Measurements from ENCODE around the gene ANXA6.

ANXA6 gene

DNA sequence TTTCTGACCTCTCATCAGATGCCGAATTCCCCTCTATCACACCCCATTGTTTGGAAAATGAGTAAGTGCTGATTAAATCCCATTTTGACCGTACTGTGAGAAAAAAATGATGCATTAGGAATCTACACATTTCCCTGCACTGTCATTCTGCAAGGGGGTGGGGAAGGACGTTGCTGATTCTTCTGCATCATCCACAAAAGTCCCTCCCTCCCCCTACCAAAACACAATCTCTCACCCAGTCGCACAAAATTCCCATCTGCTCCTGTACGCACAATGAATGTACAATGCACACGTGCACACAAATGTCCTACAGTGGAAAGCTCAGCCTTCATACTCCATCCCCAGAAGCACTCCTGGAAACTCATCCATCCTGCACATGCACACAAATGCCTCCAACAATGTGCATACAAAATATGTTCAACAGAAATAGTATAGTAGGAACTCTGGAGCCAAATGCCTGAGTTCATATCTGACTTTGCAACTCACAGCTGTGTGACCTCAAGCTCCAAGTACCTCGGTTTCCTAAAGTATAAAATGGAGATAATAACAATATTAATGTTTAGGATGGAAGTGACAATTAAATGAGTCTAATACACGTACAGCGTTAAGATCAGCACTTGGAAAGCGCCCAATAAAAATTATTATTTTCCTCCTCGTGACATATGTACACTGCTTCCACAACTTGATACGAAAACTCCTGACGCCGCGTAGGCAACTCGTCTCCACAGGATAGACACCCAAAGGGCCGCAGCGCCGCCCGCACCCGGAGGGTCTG, 77.6 kb downstream of the ANXA6 start:
- H3K27me3 ChIP-seq (ENCODE audit: control insufficient read depth, insufficient read depth, low read length): no peaks in the 10 kb centered on the region
- H3K4me3 ChIP-seq (ENCODE audit: low read length): peak overlapping the region; percentile 42
- peak overlapping the region; percentile 100 for H3K9ac ChIP-seq (ENCODE audit: low read length)
- no peaks in the 10 kb centered on the region for H3K9me3 ChIP-seq (ENCODE audit: control insufficient read depth, low read length)
- no peaks in the 10 kb centered on the region for H3K36me3 ChIP-seq (ENCODE audit: control insufficient read depth, insufficient read depth, low read length)
- peaks cover 58% of the 10 kb centered on the region for H3K4me1 ChIP-seq (ENCODE audit: control insufficient read depth, insufficient read depth, low read length)

- H3K9ac ChIP-seq (ENCODE audit: low read length): no peak overlapping the region
- H3K9me3 ChIP-seq (ENCODE audit: control insufficient read depth, low read length): no peaks in the 10 kb centered on the region
- no peaks in the 10 kb centered on the region for H3K36me3 ChIP-seq (ENCODE audit: control insufficient read depth, insufficient read depth, low read length)
- H3K27me3 ChIP-seq (ENCODE audit: control insufficient read depth, insufficient read depth, low read length): no peaks in the 10 kb centered on the region
- H3K4me3 ChIP-seq (ENCODE audit: low read length): no peak overlapping the region
- H3K4me1 ChIP-seq (ENCODE audit: control insufficient read depth, insufficient read depth, low read length): peaks cover 45% of the 10 kb centered on the region
Observed at GRCh38 chr5:151078490-151079262, 78.9 kb downstream of the ANXA6 start.

DNA sequence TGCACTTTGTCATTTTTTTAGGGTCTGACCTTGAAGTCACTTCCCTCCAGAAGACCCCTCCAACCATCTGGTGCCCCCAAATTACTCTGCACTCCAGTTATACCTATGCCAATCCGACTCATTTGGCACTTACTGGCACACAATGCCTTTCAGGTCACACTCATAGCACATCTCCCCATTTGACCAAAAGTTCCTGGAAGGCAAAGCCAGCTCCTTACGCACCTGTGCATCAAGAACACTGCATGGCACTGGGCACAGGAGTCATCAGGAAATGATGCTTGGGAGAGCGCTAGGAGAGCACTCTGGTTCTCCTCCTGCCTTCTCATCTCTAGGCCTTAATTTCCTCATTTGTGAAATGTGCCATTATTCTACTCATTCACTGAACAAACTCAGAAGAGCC, 79.6 kb downstream of the ANXA6 start:
- H3K4me1 ChIP-seq (ENCODE audit: control insufficient read depth, insufficient read depth, low read length): peaks cover 40% of the 10 kb centered on the region
- H3K9me3 ChIP-seq (ENCODE audit: control insufficient read depth, low read length): no peaks in the 10 kb centered on the region
- H3K36me3 ChIP-seq (ENCODE audit: control insufficient read depth, insufficient read depth, low read length): no peaks in the 10 kb centered on the region
- no peaks in the 10 kb centered on the region for H3K27me3 ChIP-seq (ENCODE audit: control insufficient read depth, insufficient read depth, low read length)
- no peak overlapping the region for H3K9ac ChIP-seq (ENCODE audit: low read length)
- H3K4me3 ChIP-seq (ENCODE audit: low read length): no peak overlapping the region

GRCh38 chr5:151077419-151077818, 80.2 kb downstream of the ANXA6 start:
- Histone ChIP-seq H3K4me3 (ENCODE audit: low read length) (no peak overlapping the region), H3K4me1 (ENCODE audit: control insufficient read depth, insufficient read depth, low read length) (peaks cover 37% of the 10 kb centered on the region), H3K9ac (ENCODE audit: low read length) (no peak overlapping the region), H3K9me3 (ENCODE audit: control insufficient read depth, low read length) (no peaks in the 10 kb centered on the region), H3K27me3 (ENCODE audit: control insufficient read depth, insufficient read depth, low read length) (no peaks in the 10 kb centered on the region), H3K36me3 (ENCODE audit: control insufficient read depth, insufficient read depth, low read length) (no peaks in the 10 kb centered on the region)

- H3K4me1 ChIP-seq (ENCODE audit: control insufficient read depth, insufficient read depth, low read length): peaks cover 37% of the 10 kb centered on the region
- H3K9me3 ChIP-seq (ENCODE audit: control insufficient read depth, low read length): no peaks in the 10 kb centered on the region
- no peak overlapping the region for H3K4me3 ChIP-seq (ENCODE audit: low read length)
- H3K9ac ChIP-seq (ENCODE audit: low read length): no peak overlapping the region
- peaks cover 2% of the 10 kb centered on the region for H3K36me3 ChIP-seq (ENCODE audit: control insufficient read depth, insufficient read depth, low read length)
- H3K27me3 ChIP-seq (ENCODE audit: control insufficient read depth, insufficient read depth, low read length): no peaks in the 10 kb centered on the region
Observed at GRCh38 chr5:151076616-151077015, 81.0 kb downstream of the ANXA6 start.

GRCh38 chr5:151075698-151076331, 81.8 kb downstream of the ANXA6 start:
- no peak overlapping the region for H3K4me3 ChIP-seq (ENCODE audit: low read length)
- peaks cover 43% of the 10 kb centered on the region for H3K4me1 ChIP-seq (ENCODE audit: control insufficient read depth, insufficient read depth, low read length)
- no peaks in the 10 kb centered on the region for H3K9me3 ChIP-seq (ENCODE audit: control insufficient read depth, low read length)
- H3K27me3 ChIP-seq (ENCODE audit: control insufficient read depth, insufficient read depth, low read length): no peaks in the 10 kb centered on the region
- peak overlapping the region; percentile 8 for H3K9ac ChIP-seq (ENCODE audit: low read length)
- H3K36me3 ChIP-seq (ENCODE audit: control insufficient read depth, insufficient read depth, low read length): peaks cover 3% of the 10 kb centered on the region

- no peak overlapping the region for H3K9ac ChIP-seq (ENCODE audit: low read length)
- H3K4me3 ChIP-seq (ENCODE audit: low read length): no peak overlapping the region
- no peaks in the 10 kb centered on the region for H3K27me3 ChIP-seq (ENCODE audit: control insufficient read depth, insufficient read depth, low read length)
- peaks cover 43% of the 10 kb centered on the region for H3K4me1 ChIP-seq (ENCODE audit: control insufficient read depth, insufficient read depth, low read length)
- peaks cover 3% of the 10 kb centered on the region for H3K36me3 ChIP-seq (ENCODE audit: control insufficient read depth, insufficient read depth, low read length)
- no peaks in the 10 kb centered on the region for H3K9me3 ChIP-seq (ENCODE audit: control insufficient read depth, low read length)
Observed at GRCh38 chr5:151074557-151074956, 83.0 kb downstream of the ANXA6 start.

DNA sequence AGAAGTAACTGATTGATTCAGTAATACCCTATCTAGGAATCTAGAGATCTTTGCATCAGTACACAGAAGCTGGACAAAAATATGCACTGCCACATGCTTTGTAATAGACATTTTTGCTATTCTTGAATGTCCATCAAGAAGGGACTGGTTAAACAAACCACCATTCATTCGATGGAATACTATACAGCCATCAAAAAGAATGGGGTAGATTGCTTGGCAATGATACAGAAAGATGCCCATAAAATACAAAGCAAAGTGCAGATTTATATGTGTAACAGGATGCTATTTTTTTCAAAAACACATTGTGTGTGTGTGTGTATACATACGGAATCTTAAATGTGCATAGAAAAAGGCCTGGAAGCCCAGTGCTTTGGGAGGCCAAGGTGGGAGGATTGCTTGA, 84.3 kb downstream of the ANXA6 start:
- H3K9me3 ChIP-seq (ENCODE audit: control insufficient read depth, low read length): no peaks in the 10 kb centered on the region
- H3K36me3 ChIP-seq (ENCODE audit: control insufficient read depth, insufficient read depth, low read length): peaks cover 3% of the 10 kb centered on the region
- no peak overlapping the region for H3K9ac ChIP-seq (ENCODE audit: low read length)
- H3K27me3 ChIP-seq (ENCODE audit: control insufficient read depth, insufficient read depth, low read length): no peaks in the 10 kb centered on the region
- no peak overlapping the region for H3K4me3 ChIP-seq (ENCODE audit: low read length)
- peaks cover 44% of the 10 kb centered on the region for H3K4me1 ChIP-seq (ENCODE audit: control insufficient read depth, insufficient read depth, low read length)

- H3K36me3 ChIP-seq (ENCODE audit: control insufficient read depth, insufficient read depth, low read length): peaks cover 3% of the 10 kb centered on the region
- no peaks in the 10 kb centered on the region for H3K9me3 ChIP-seq (ENCODE audit: control insufficient read depth, low read length)
- H3K4me1 ChIP-seq (ENCODE audit: control insufficient read depth, insufficient read depth, low read length): peaks cover 49% of the 10 kb centered on the region
- no peaks in the 10 kb centered on the region for H3K27me3 ChIP-seq (ENCODE audit: control insufficient read depth, insufficient read depth, low read length)
- no peak overlapping the region for H3K9ac ChIP-seq (ENCODE audit: low read length)
- no peak overlapping the region for H3K4me3 ChIP-seq (ENCODE audit: low read length)
Observed at GRCh38 chr5:151072630-151073025, 85.0 kb downstream of the ANXA6 start.

GRCh38 chr5:151071848-151072629, 85.5 kb downstream of the ANXA6 start:
- Histone ChIP-seq H3K4me3 (ENCODE audit: low read length) (no peak overlapping the region), H3K9me3 (ENCODE audit: control insufficient read depth, low read length) (no peaks in the 10 kb centered on the region), H3K27me3 (ENCODE audit: control insufficient read depth, insufficient read depth, low read length) (no peaks in the 10 kb centered on the region), H3K9ac (ENCODE audit: low read length) (no peak overlapping the region), H3K4me1 (ENCODE audit: control insufficient read depth, insufficient read depth, low read length) (peaks cover 44% of the 10 kb centered on the region), H3K36me3 (ENCODE audit: control insufficient read depth, insufficient read depth, low read length) (peaks cover 3% of the 10 kb centered on the region)

DNA sequence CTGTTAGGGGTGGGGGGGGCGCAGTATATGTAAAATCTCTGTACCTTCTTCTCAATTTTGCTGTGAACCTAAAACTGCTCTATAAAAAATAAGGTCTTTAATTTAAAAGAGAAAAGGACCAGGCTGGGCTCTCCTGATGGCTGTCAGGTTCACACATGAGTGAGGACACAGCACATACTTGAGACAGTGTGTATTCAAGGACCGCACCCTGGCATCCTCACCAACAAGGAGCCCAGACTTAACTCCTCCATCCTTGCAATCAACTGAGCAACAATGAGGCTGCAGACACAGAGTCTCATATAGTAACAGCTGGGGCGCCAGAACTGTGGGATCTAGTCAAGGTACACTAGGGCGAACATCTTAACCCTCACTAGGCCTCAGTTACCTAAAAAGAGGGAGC, 86.6 kb downstream of the ANXA6 start:
- H3K36me3 ChIP-seq (ENCODE audit: control insufficient read depth, insufficient read depth, low read length): peaks cover 3% of the 10 kb centered on the region
- no peaks in the 10 kb centered on the region for H3K9me3 ChIP-seq (ENCODE audit: control insufficient read depth, low read length)
- H3K27me3 ChIP-seq (ENCODE audit: control insufficient read depth, insufficient read depth, low read length): no peaks in the 10 kb centered on the region
- no peak overlapping the region for H3K4me3 ChIP-seq (ENCODE audit: low read length)
- H3K4me1 ChIP-seq (ENCODE audit: control insufficient read depth, insufficient read depth, low read length): peaks cover 37% of the 10 kb centered on the region
- no peak overlapping the region for H3K9ac ChIP-seq (ENCODE audit: low read length)

All from mucosa of stomach (tissue), 1 donor.